SK-N-SH (cell line): ENCODE results near the gene ORMDL1. TPM values are rescaled to one million over a fixed set of nuclear protein-coding genes. Genes with fewer than 3 reads are reported as not detected.

Source experiments
- CTCF ChIA-PET: fragments of 300-600, 350-600 bp; formaldehyde crosslinking; extraction: SDS; loops from one replicate; lab custom pipeline; 2021; lab: Yijun Ruan, JAX
- POLR2A ChIA-PET: fragments of 350-600 bp; sonication (Branson Sonifier 250); formaldehyde crosslinking; extraction: SDS; loops from one replicate; lab custom pipeline; 2020; ENCODE audit warnings: antibody characterized with exemption, inconsistent platforms; lab: Yijun Ruan, JAX
- DNase-seq: peaks from one replicate; pipeline ENCODE4 v3.0.0; 2012
- H2AFZ ChIP-seq: fragments of 200-600 bp; sonication (generic); 2 replicates; pipeline ENCODE4 v1.8.1; 2016; ENCODE audit warnings: antibody characterized with exemption, mild to moderate bottlenecking, low read depth
- H3F3A ChIP-seq: fragments of 200-600 bp; sonication (generic); replicated peaks from 2 replicates; pipeline ENCODE3; 2016; ENCODE audit warnings: antibody characterized with exemption, mild to moderate bottlenecking; ENCODE audit not compliant: insufficient read depth
- H3K27ac ChIP-seq, 2 experiments: fragments of 200-500 bp in 1 of 2; fragments of 200-600 bp in 1 of 2; sonication (Bioruptor generic) in 1 of 2; sonication (generic), shearing (Covaris generic) in 1 of 2; 2 replicates each; pipeline versions ENCODE4 v1.5.1 to v1.6.1; 2014 to 2016; ENCODE audit warnings: low read depth in 2 of 2, inconsistent platforms in 1 of 2, low read length in 1 of 2, mild to moderate bottlenecking in 1 of 2, mixed read lengths in 1 of 2
- H3K27me3 ChIP-seq: fragments of 200-600 bp; sonication (generic), shearing (Covaris generic); 2 replicates; pipeline ENCODE4 v1.6.1; 2016; ENCODE audit warnings: mixed run types; ENCODE audit not compliant: insufficient read depth
- H3K36me3 ChIP-seq, 2 experiments: fragments of 200-500 bp in 1 of 2; fragments of 200-600 bp in 1 of 2; sonication (Bioruptor generic) in 1 of 2; sonication (generic) in 1 of 2; replicated peaks in 1 of 2; 2 replicates each; pipeline versions ENCODE3 to v1.5.1; 2014 to 2016; ENCODE audit warnings: low read length in 1 of 2, mild to moderate bottlenecking in 1 of 2; ENCODE audit not compliant: insufficient read depth in 2 of 2, control insufficient read depth in 1 of 2
- H3K4me1 ChIP-seq, 2 experiments: fragments of 200-500 bp in 1 of 2; fragments of 200-600 bp in 1 of 2; sonication (Bioruptor generic) in 1 of 2; sonication (generic), shearing (Covaris generic) in 1 of 2; 2 replicates each; pipeline versions ENCODE4 v1.5.1 to v1.6.1; 2014 to 2016; ENCODE audit warnings: low read depth in 1 of 2, low read length in 1 of 2, mixed run types in 1 of 2; ENCODE audit not compliant: insufficient read depth in 2 of 2, control insufficient read depth in 1 of 2
- H3K4me2 ChIP-seq: fragments of 200-600 bp; sonication (generic), shearing (Covaris generic); 2 replicates; pipeline ENCODE4 v1.6.1; 2017; ENCODE audit warnings: mixed run types
- H3K4me3 ChIP-seq, 2 experiments: fragments of 200-500 bp in 1 of 2; fragments of 200-600 bp in 1 of 2; sonication (Bioruptor generic) in 1 of 2; sonication (generic), shearing (Covaris generic) in 1 of 2; 2 replicates each; pipeline versions ENCODE4 v1.5.1 to v1.8.1; 2014 to 2016; ENCODE audit warnings: low read depth in 2 of 2, inconsistent platforms in 1 of 2, low read length in 1 of 2, mild to moderate bottlenecking in 1 of 2, mixed read lengths in 1 of 2, moderate library complexity in 1 of 2
- H3K79me2 ChIP-seq: fragments of 200-600 bp; sonication (generic); 2 replicates; pipeline ENCODE4 v1.8.1; 2017; ENCODE audit warnings: mild to moderate bottlenecking; ENCODE audit not compliant: insufficient read depth
- H3K9ac ChIP-seq: fragments of 200-600 bp; sonication (generic); 2 replicates; pipeline ENCODE4 v1.6.1; 2017; ENCODE audit warnings: mixed run types
- H3K9me2 ChIP-seq: fragments of 200-600 bp; sonication (generic); 2 replicates; pipeline ENCODE4 v1.6.1; 2017; ENCODE audit warnings: mixed run types
- H3K9me3 ChIP-seq: fragments of 200-600 bp; sonication (generic); 2 replicates; pipeline ENCODE4 v1.6.1; 2017; ENCODE audit warnings: mixed run types, mild to moderate bottlenecking, moderate library complexity
- H4K20me1 ChIP-seq: fragments of 200-600 bp; sonication (generic); 2 replicates; pipeline ENCODE4 v1.6.1; 2017; ENCODE audit warnings: mild to moderate bottlenecking, mixed run types; ENCODE audit not compliant: insufficient read depth
- ELF1 ChIP-seq: IDR thresholded peaks from 2 replicates; pipeline ENCODE4 v1.4.0; 2012
- EZH2phosphoT487 ChIP-seq: fragments of 200-600 bp; sonication (generic); IDR thresholded peaks from 2 replicates; pipeline ENCODE4 v1.6.1; 2017; ENCODE audit warnings: low read depth, mixed run types, mild to moderate bottlenecking, antibody characterized with exemption, moderate library complexity, borderline replicate concordance
- FOXJ3 ChIP-seq: sonication (generic); formaldehyde crosslinking; IDR thresholded peaks from 2 replicates; pipeline ENCODE4 v1.5.1; 2020; ENCODE audit warnings: mild to moderate bottlenecking, missing genetic modification reagents
- GATA2 ChIP-seq: sonication (generic); formaldehyde crosslinking; IDR thresholded peaks from 2 replicates; pipeline ENCODE4 v1.5.0; 2020; ENCODE audit warnings: mild to moderate bottlenecking, missing genetic modification reagents
- MXI1 ChIP-seq: IDR thresholded peaks from 2 replicates; pipeline ENCODE4 v1.6.1; 2012; ENCODE audit warnings: mild to moderate bottlenecking, low read depth, low read length, improper control_type of control experiment
- NRF1 ChIP-seq: IDR thresholded peaks from 2 replicates; pipeline ENCODE4 v1.6.1; 2012; ENCODE audit warnings: low read depth, mild to moderate bottlenecking, low read length
- RAD21 ChIP-seq: IDR thresholded peaks from 2 replicates; pipeline ENCODE4 v1.6.1; 2012; ENCODE audit warnings: mild to moderate bottlenecking, low read length
- RCOR1 ChIP-seq: fragments of 150-350 bp; IDR thresholded peaks from 2 replicates; pipeline ENCODE4 v1.6.1; 2017; ENCODE audit warnings: antibody characterized with exemption, low read length
- RFX5 ChIP-seq: IDR thresholded peaks from 2 replicates; pipeline ENCODE4 v1.6.1; 2012; ENCODE audit warnings: mild to moderate bottlenecking, improper control_type of control experiment, low read length
- RXRA ChIP-seq: IDR thresholded peaks from 2 replicates; pipeline ENCODE4 v1.4.0; 2012; ENCODE audit warnings: low read depth, mild to moderate bottlenecking, borderline replicate concordance
- TCF12 ChIP-seq: IDR thresholded peaks from 2 replicates; pipeline ENCODE4 v1.4.0; 2012
- TEAD4 ChIP-seq: IDR thresholded peaks from 2 replicates; pipeline ENCODE4 v1.4.0; 2012; ENCODE audit warnings: mild to moderate bottlenecking, borderline replicate concordance; ENCODE audit not compliant: insufficient read depth
- WGBS: methylation state at CpG from one replicate; pipeline ENCODE4 v1.1.6; 2017; ENCODE audit warnings: low lambda C conversion rate; 5-methylcytosine and 5-hydroxymethylcytosine counted together
- polyA plus RNA-seq, 3 experiments: library from polyadenylated mRNA; depleted of rRNA; stranded (reverse); fragments of >200 nt; gene quantifications; 2 replicates each; pipeline ENCODE4 v1.2.3, GENCODE V29; 2012
- TF ChIP-seq, protein P1 (sequence below): fragments of 150-350 bp; IDR thresholded peaks from 2 replicates; pipeline ENCODE4 v1.6.1; 2017; ENCODE audit warnings: antibody characterized with exemption, low read length, low read depth, borderline replicate concordance
- TF ChIP-seq, protein P2 (sequence below): IDR thresholded peaks from 2 replicates; pipeline ENCODE4 v1.4.0; 2012; ENCODE audit warnings: low read depth, borderline replicate concordance
- TF ChIP-seq, protein P3 (sequence below): fragments of 200-600 bp; sonication (generic); IDR thresholded peaks from 2 replicates; pipeline ENCODE4 v1.6.1; 2017; ENCODE audit warnings: antibody characterized with exemption, mild to moderate bottlenecking, moderate library complexity
- TF ChIP-seq, protein P4 (sequence below): IDR thresholded peaks from 2 replicates; pipeline ENCODE4 v1.4.0; 2012; ENCODE audit warnings: low read depth
- TF ChIP-seq, protein P5 (sequence below): IDR thresholded peaks from 2 replicates; pipeline ENCODE4; 2012
- TF ChIP-seq, protein P6 (sequence below): fragments of 150-350 bp; IDR thresholded peaks from 2 replicates; pipeline ENCODE4 v1.6.1; 2016; ENCODE audit warnings: mild to moderate bottlenecking, low read depth, low read length

Gene ORMDL1
- polyA plus RNA-seq, 1 of the 3 experiments (the other 2 are of a cell fraction): 99.2 TPM

DNA sequence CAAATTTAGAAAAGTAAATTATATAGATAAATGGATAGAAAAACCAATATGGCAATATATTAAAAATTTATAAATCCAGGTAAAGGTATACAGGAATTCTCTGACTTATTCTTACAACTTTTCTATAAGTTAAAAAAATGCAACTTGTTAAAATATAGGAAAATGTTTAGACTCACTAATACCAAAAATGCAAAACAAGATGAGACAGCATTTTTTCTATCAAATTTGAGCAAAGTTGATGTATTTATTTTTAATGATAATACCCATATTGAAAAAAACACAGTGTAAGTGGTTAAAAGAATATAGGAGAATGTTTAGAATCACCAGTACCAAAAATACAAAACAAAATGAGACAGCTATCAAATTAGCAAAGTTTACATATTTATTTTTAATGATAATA lies 57.3 kb downstream of the ORMDL1 start (continued):
- TF ChIP-seq, protein P1, sequence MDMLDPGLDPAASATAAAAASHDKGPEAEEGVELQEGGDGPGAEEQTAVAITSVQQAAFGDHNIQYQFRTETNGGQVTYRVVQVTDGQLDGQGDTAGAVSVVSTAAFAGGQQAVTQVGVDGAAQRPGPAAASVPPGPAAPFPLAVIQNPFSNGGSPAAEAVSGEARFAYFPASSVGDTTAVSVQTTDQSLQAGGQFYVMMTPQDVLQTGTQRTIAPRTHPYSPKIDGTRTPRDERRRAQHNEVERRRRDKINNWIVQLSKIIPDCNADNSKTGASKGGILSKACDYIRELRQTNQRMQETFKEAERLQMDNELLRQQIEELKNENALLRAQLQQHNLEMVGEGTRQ: no peak
- TF ChIP-seq TCF12: no peak
- TF ChIP-seq TEAD4: no peak

DNA sequence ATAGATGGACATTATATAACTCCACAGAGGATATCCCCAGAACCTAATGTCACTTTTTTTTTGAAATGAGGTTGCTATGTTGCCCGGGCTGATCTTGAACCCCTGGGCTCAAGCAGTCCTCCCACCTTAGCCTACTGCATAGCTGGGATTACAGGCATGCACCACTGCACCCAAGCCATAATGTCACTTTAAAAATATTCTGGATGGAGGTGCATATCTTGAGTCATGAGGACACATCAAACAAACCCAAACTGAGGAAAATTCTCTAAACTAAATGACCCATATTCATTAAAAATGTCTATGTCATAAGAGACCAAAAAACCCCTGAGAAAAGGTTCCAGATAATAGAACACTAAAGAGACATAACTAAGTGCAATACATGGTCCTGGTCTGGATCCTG lies 57.9 kb downstream of the ORMDL1 start:
- H3F3A ChIP-seq: peaks cover 3% of the 10 kb centered on the region
- no peaks in the 10 kb centered on the region for H3K79me2 ChIP-seq
- CTCF ChIA-PET: no interaction called here
- no peaks in the 10 kb centered on the region for H3K9me2 ChIP-seq
- POLR2A ChIA-PET: no interaction called here
- H4K20me1 ChIP-seq: no peaks in the 10 kb centered on the region
- no peak overlapping the region for H3K27ac ChIP-seq
- DNase-seq: no peak
- H3K4me3 ChIP-seq: no peak overlapping the region
- peaks cover 0 to 6% of the 10 kb centered on the region in 2 experiments for H3K36me3 ChIP-seq
- H3K27me3 ChIP-seq: no peaks in the 10 kb centered on the region
- no peak overlapping the region for H2AFZ ChIP-seq
- H3K9ac ChIP-seq: no peak overlapping the region
- TF ChIP-seq, protein P2, sequence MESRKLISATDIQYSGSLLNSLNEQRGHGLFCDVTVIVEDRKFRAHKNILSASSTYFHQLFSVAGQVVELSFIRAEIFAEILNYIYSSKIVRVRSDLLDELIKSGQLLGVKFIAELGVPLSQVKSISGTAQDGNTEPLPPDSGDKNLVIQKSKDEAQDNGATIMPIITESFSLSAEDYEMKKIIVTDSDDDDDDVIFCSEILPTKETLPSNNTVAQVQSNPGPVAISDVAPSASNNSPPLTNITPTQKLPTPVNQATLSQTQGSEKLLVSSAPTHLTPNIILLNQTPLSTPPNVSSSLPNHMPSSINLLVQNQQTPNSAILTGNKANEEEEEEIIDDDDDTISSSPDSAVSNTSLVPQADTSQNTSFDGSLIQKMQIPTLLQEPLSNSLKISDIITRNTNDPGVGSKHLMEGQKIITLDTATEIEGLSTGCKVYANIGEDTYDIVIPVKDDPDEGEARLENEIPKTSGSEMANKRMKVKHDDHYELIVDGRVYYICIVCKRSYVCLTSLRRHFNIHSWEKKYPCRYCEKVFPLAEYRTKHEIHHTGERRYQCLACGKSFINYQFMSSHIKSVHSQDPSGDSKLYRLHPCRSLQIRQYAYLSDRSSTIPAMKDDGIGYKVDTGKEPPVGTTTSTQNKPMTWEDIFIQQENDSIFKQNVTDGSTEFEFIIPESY: no peak
- TF ChIP-seq RCOR1: no peak
- TF ChIP-seq NRF1: no peak
- no peak overlapping the region for H3K4me2 ChIP-seq
- H3K9me3 ChIP-seq: no peaks in the 10 kb centered on the region
- 57% methylated on average over 1 of the region's 1 CpG for WGBS
- no peaks in the 10 kb centered on the region for H3K4me1 ChIP-seq

DNA sequence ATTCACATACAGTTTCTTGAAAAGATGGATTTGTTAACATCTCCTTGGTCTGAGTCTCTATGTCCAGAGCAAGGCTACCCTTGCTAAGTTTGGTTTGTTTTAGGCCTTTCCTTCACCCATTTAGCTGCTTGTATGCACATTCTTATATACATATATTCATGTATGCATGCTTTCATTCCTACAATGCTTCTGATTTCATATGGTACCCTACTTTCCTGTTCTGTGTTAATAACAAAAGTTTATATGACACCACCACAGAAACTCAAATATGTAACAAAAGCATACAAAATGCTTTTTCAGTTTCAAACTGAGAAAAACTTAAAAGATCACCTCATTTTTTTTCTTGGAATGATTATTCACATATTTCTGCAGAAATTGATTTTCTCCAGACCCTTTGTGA lies 60.9 kb downstream of the ORMDL1 start:
- no peak overlapping the region for H2AFZ ChIP-seq
- no peak overlapping the region for H3K27ac ChIP-seq
- no peaks in the 10 kb centered on the region for H3F3A ChIP-seq
- no peaks in the 10 kb centered on the region for H4K20me1 ChIP-seq
- POLR2A ChIA-PET: no interaction called here
- no peaks in the 10 kb centered on the region for H3K9me3 ChIP-seq
- no peaks in the 10 kb centered on the region for H3K4me1 ChIP-seq
- no peaks in the 10 kb centered on the region for H3K9me2 ChIP-seq
- no peaks in the 10 kb centered on the region for H3K79me2 ChIP-seq
- H3K4me2 ChIP-seq: no peak overlapping the region
- peaks cover 0 to 5% of the 10 kb centered on the region in 2 experiments for H3K36me3 ChIP-seq
- no peak for DNase-seq
- no peak overlapping the region for H3K4me3 ChIP-seq
- no peaks in the 10 kb centered on the region for H3K27me3 ChIP-seq
- TF ChIP-seq, protein P3, sequence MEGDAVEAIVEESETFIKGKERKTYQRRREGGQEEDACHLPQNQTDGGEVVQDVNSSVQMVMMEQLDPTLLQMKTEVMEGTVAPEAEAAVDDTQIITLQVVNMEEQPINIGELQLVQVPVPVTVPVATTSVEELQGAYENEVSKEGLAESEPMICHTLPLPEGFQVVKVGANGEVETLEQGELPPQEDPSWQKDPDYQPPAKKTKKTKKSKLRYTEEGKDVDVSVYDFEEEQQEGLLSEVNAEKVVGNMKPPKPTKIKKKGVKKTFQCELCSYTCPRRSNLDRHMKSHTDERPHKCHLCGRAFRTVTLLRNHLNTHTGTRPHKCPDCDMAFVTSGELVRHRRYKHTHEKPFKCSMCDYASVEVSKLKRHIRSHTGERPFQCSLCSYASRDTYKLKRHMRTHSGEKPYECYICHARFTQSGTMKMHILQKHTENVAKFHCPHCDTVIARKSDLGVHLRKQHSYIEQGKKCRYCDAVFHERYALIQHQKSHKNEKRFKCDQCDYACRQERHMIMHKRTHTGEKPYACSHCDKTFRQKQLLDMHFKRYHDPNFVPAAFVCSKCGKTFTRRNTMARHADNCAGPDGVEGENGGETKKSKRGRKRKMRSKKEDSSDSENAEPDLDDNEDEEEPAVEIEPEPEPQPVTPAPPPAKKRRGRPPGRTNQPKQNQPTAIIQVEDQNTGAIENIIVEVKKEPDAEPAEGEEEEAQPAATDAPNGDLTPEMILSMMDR: no peak
- no peak for TF ChIP-seq ELF1
- TF ChIP-seq MXI1: no peak
- no peak for TF ChIP-seq TCF12
- TF ChIP-seq, protein P4, sequence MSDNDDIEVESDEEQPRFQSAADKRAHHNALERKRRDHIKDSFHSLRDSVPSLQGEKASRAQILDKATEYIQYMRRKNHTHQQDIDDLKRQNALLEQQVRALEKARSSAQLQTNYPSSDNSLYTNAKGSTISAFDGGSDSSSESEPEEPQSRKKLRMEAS: no peak
- no peak for TF ChIP-seq TEAD4
- TF ChIP-seq FOXJ3 (CRISPR knock-in tag): no peak
- no peak for TF ChIP-seq GATA2
- no peak for TF ChIP-seq RXRA
- TF ChIP-seq RAD21: no peak
- TF ChIP-seq, protein P5, sequence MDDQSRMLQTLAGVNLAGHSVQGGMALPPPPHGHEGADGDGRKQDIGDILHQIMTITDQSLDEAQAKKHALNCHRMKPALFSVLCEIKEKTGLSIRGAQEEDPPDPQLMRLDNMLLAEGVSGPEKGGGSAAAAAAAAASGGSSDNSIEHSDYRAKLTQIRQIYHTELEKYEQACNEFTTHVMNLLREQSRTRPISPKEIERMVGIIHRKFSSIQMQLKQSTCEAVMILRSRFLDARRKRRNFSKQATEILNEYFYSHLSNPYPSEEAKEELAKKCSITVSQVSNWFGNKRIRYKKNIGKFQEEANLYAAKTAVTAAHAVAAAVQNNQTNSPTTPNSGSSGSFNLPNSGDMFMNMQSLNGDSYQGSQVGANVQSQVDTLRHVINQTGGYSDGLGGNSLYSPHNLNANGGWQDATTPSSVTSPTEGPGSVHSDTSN: no peak
- no peak for TF ChIP-seq RCOR1
- TF ChIP-seq, protein P6, sequence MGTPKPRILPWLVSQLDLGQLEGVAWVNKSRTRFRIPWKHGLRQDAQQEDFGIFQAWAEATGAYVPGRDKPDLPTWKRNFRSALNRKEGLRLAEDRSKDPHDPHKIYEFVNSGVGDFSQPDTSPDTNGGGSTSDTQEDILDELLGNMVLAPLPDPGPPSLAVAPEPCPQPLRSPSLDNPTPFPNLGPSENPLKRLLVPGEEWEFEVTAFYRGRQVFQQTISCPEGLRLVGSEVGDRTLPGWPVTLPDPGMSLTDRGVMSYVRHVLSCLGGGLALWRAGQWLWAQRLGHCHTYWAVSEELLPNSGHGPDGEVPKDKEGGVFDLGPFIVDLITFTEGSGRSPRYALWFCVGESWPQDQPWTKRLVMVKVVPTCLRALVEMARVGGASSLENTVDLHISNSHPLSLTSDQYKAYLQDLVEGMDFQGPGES: no peak
- no peak for TF ChIP-seq NRF1
- TF ChIP-seq RFX5: no peak
- no peak for TF ChIP-seq EZH2phosphoT487
- CTCF ChIA-PET: interaction anchor here (0.8 to 1.1 kb wide), 4 partner anchors 24 to 62 kb away, joined by 3 to 6 read pairs (median 4); partner anchors contain the start of gene OSGEPL1
- no peak overlapping the region for H3K9ac ChIP-seq
